Neural progenitor cell (in vitro differentiated cells): ENCODE measurements around the gene FSCN2.

Source experiments
- EZH2phosphoT487 ChIP-seq: fragments of 200-600 bp; sonication (generic); IDR thresholded peaks from 2 replicates; pipeline ENCODE4 v1.6.1; 2017; ENCODE audit warnings: antibody characterized with exemption
- TF ChIP-seq, protein P1 (sequence below): fragments of 200-600 bp; sonication (generic); IDR thresholded peaks from 2 replicates; pipeline ENCODE4 v1.5.1; 2017; ENCODE audit warnings: antibody characterized with exemption, mild to moderate bottlenecking

DNA sequence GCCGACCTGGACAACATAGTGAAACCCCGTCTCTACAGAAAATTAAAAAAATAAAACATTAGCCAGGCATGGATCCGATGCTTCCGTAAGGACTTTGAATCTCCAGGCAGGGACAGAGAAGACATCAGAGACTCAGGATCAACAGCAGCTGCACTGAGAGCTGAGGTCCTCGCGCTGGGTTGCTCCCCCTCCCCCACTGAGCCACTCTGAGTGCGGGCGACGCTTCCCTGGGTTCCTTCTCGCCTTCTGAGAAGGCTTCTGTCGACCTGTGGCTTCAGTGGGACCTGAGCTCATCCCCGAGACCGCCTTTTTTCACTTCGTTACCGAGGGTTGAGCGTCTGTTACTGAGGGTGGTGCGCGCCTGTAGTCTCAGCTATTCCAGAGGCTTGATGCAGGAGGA is 36.0 kb upstream of the FSCN2 start:
- TF ChIP-seq, protein P1, sequence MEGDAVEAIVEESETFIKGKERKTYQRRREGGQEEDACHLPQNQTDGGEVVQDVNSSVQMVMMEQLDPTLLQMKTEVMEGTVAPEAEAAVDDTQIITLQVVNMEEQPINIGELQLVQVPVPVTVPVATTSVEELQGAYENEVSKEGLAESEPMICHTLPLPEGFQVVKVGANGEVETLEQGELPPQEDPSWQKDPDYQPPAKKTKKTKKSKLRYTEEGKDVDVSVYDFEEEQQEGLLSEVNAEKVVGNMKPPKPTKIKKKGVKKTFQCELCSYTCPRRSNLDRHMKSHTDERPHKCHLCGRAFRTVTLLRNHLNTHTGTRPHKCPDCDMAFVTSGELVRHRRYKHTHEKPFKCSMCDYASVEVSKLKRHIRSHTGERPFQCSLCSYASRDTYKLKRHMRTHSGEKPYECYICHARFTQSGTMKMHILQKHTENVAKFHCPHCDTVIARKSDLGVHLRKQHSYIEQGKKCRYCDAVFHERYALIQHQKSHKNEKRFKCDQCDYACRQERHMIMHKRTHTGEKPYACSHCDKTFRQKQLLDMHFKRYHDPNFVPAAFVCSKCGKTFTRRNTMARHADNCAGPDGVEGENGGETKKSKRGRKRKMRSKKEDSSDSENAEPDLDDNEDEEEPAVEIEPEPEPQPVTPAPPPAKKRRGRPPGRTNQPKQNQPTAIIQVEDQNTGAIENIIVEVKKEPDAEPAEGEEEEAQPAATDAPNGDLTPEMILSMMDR, result no peak
- TF ChIP-seq EZH2phosphoT487, result no peak
